Neural cell (in vitro differentiated cells): Measurements from ENCODE around the gene HOXB1.

Source experiments
- EP300 ChIP-seq: fragments of 450-650 bp; conservative IDR thresholded peaks from 2 replicates; pipeline ENCODE4 v1.6.1; 2014; ENCODE audit warnings: antibody characterized with exemption, mild to moderate bottlenecking, moderate library complexity; ENCODE audit not compliant: poor library complexity, severe bottlenecking
- EZH2 ChIP-seq: fragments of 200-600, 300-800 bp; shearing (Covaris generic), sonication (generic); IDR thresholded peaks from 2 replicates; pipeline ENCODE4 v1.6.1; 2014; ENCODE audit warnings: antibody characterized with exemption, low read length, borderline replicate concordance, mild to moderate bottlenecking; ENCODE audit not compliant: insufficient read depth, poor library complexity, severe bottlenecking
- MXI1 ChIP-seq: fragments of 450-650 bp; conservative IDR thresholded peaks from 2 replicates; pipeline ENCODE4 v1.6.1; 2014; ENCODE audit warnings: antibody characterized with exemption, mild to moderate bottlenecking; ENCODE audit not compliant: poor library complexity, severe bottlenecking
- POLR2AphosphoS5 ChIP-seq: IDR thresholded peaks from 2 replicates; pipeline ENCODE4 v1.6.1; 2012
- RAD21 ChIP-seq: fragments of 450-650 bp; conservative IDR thresholded peaks from 2 replicates; pipeline ENCODE4 v1.6.1; 2014; ENCODE audit warnings: antibody characterized with exemption, mild to moderate bottlenecking, moderate library complexity
- TAF1 ChIP-seq: IDR thresholded peaks from 2 replicates; pipeline ENCODE4 v1.6.1; 2012; ENCODE audit warnings: low read depth
- TF ChIP-seq, protein P1 (sequence below): fragments of 450-650 bp; IDR thresholded peaks from 2 replicates; pipeline ENCODE4 v1.5.1; 2014; ENCODE audit warnings: antibody characterized with exemption, mild to moderate bottlenecking, moderate library complexity; ENCODE audit not compliant: poor library complexity, severe bottlenecking
- TF ChIP-seq, protein P2 (sequence below): IDR thresholded peaks from 2 replicates; pipeline ENCODE4 v1.6.1; 2012; ENCODE audit warnings: borderline replicate concordance

DNA sequence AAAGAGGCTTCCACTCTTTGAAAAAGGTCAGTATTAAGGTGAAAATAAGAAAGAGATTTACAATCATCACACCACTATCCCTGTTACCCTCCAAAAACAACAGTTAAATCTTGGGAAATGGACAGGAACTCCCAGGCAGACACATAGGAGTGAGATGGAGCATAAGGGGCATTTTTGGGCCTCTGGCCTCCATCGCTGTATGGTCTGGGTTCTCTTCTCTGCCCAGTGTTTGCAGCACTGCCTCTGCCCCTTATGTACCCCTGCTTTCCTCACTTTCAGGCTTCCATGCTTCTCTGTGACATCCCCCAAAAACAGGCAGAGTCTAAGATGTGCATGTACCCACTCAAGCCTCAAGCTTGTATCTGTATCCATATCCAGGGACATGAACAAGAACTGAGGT lies 14.7 kb upstream of the HOXB1 start:
- TF ChIP-seq, protein P1, sequence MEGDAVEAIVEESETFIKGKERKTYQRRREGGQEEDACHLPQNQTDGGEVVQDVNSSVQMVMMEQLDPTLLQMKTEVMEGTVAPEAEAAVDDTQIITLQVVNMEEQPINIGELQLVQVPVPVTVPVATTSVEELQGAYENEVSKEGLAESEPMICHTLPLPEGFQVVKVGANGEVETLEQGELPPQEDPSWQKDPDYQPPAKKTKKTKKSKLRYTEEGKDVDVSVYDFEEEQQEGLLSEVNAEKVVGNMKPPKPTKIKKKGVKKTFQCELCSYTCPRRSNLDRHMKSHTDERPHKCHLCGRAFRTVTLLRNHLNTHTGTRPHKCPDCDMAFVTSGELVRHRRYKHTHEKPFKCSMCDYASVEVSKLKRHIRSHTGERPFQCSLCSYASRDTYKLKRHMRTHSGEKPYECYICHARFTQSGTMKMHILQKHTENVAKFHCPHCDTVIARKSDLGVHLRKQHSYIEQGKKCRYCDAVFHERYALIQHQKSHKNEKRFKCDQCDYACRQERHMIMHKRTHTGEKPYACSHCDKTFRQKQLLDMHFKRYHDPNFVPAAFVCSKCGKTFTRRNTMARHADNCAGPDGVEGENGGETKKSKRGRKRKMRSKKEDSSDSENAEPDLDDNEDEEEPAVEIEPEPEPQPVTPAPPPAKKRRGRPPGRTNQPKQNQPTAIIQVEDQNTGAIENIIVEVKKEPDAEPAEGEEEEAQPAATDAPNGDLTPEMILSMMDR = no peak
- TF ChIP-seq TAF1 (no peak), EZH2 (no peak), MXI1 (no peak), EP300 (no peak), POLR2AphosphoS5 (no peak), RAD21 (no peak)
- TF ChIP-seq, protein P2, sequence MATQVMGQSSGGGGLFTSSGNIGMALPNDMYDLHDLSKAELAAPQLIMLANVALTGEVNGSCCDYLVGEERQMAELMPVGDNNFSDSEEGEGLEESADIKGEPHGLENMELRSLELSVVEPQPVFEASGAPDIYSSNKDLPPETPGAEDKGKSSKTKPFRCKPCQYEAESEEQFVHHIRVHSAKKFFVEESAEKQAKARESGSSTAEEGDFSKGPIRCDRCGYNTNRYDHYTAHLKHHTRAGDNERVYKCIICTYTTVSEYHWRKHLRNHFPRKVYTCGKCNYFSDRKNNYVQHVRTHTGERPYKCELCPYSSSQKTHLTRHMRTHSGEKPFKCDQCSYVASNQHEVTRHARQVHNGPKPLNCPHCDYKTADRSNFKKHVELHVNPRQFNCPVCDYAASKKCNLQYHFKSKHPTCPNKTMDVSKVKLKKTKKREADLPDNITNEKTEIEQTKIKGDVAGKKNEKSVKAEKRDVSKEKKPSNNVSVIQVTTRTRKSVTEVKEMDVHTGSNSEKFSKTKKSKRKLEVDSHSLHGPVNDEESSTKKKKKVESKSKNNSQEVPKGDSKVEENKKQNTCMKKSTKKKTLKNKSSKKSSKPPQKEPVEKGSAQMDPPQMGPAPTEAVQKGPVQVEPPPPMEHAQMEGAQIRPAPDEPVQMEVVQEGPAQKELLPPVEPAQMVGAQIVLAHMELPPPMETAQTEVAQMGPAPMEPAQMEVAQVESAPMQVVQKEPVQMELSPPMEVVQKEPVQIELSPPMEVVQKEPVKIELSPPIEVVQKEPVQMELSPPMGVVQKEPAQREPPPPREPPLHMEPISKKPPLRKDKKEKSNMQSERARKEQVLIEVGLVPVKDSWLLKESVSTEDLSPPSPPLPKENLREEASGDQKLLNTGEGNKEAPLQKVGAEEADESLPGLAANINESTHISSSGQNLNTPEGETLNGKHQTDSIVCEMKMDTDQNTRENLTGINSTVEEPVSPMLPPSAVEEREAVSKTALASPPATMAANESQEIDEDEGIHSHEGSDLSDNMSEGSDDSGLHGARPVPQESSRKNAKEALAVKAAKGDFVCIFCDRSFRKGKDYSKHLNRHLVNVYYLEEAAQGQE = no peak
